K562 (cell line): ENCODE data around the gene PANK2. TPM values are rescaled to one million over a fixed set of nuclear protein-coding genes. Genes with fewer than 3 reads are reported as not detected.

Experiments
- EP300 ChIP-seq: IDR thresholded peaks from 2 replicates; pipeline ENCODE4 v1.6.1; 2012; ENCODE audit warnings: low read length, improper control_type of control experiment
- GABPA ChIP-seq: fragments of 200-800 bp; sonication (Bioruptor generic); conservative IDR thresholded peaks from 2 replicates; pipeline ENCODE4 v1.6.1; 2016; ENCODE audit warnings: low read depth, missing genetic modification characterization, missing compliant biosample characterization
- GATAD2A ChIP-seq: fragments of 450-650 bp; IDR thresholded peaks from 2 replicates; pipeline ENCODE4 v1.6.1; 2017
- HDAC8 ChIP-seq: fragments of 450-650 bp; IDR thresholded peaks from 2 replicates; pipeline ENCODE4 v1.6.1; 2016; ENCODE audit warnings: mild to moderate bottlenecking, missing genetic modification characterization, moderate library complexity, missing compliant biosample characterization
- HMG20B ChIP-seq: fragments of 250-450 bp; sonication (Bioruptor Pico); IDR thresholded peaks from 2 replicates; pipeline ENCODE4 v1.5.0; 2021; ENCODE audit warnings: mild to moderate bottlenecking
- IFI16 ChIP-seq: fragments of 250-450 bp; sonication (Bioruptor Pico); IDR thresholded peaks from 2 replicates; pipeline ENCODE4 v2.1.2; 2022; ENCODE audit warnings: mild to moderate bottlenecking, inconsistent platforms
- JUN ChIP-seq, 2 experiments: sonication (generic) in 1 of 2; formaldehyde crosslinking in 1 of 2; IDR thresholded peaks; 2 replicates each; pipeline versions ENCODE4 v1.6.1 to v1.8.0; 2012 to 2022; ENCODE audit warnings: borderline replicate concordance in 2 of 2, mild to moderate bottlenecking in 2 of 2, improper control_type of control experiment in 1 of 2, low read depth in 1 of 2, low read length in 1 of 2, missing genetic modification reagents in 1 of 2
- KLF6 ChIP-seq: fragments of 250-450 bp; sonication (Bioruptor Pico); IDR thresholded peaks from 2 replicates; pipeline ENCODE4 v1.4.0; 2020; ENCODE audit warnings: mild to moderate bottlenecking, moderate library complexity, borderline replicate concordance
- MIER1 ChIP-seq: fragments of 450-650 bp; IDR thresholded peaks from 2 replicates; pipeline ENCODE4 v1.6.1; 2016; ENCODE audit warnings: antibody characterized with exemption, mild to moderate bottlenecking, low read depth
- MYC ChIP-seq, 2 experiments: fragments of 250-450 bp in 1 of 2; sonication (Bioruptor Pico) in 1 of 2; IDR thresholded peaks; 2 replicates each; pipeline versions ENCODE4 v1.5.1 to v1.6.1; 2012 to 2021; ENCODE audit warnings: low read depth in 2 of 2, borderline replicate concordance in 1 of 2, improper control_type of control experiment in 1 of 2, low read length in 1 of 2, mild to moderate bottlenecking in 1 of 2, moderate library complexity in 1 of 2
- PHF21A ChIP-seq: fragments of 450-650 bp; IDR thresholded peaks from 2 replicates; pipeline ENCODE4 v1.6.1; 2017; ENCODE audit warnings: low read depth, borderline replicate concordance
- POLR2AphosphoS5 ChIP-seq: IDR thresholded peaks from 2 replicates; pipeline ENCODE4 v1.6.1; 2011; ENCODE audit warnings: mild to moderate bottlenecking, low read depth, low read length, moderate library complexity; ENCODE audit not compliant: control insufficient read depth, insufficient read depth
- TBL1XR1 ChIP-seq, 2 experiments: IDR thresholded peaks; 2 replicates each; pipeline ENCODE4 v1.6.1; 2012; ENCODE audit warnings: improper control_type of control experiment in 2 of 2, low read length in 2 of 2, mild to moderate bottlenecking in 1 of 2
- polyA plus RNA-seq, 8 experiments: library from polyadenylated mRNA; depleted of rRNA in 4 of 8; stranded (reverse) in 5 of 8; unstranded in 3 of 8; fragments of >200 nt; fragmentation: Nextera tagmentation in 2 of 8; fragmentation: Illumina TruSeq in 1 of 8; extraction: Ambion mirVana in 2 of 8; extraction: Trizol in 1 of 8; gene quantifications; 2 replicates each; pipeline versions ENCODE4 v1.2.1 to v1.2.3, GENCODE V29; 2011 to 2014; ENCODE audit warnings: inconsistent platforms in 1 of 8, missing spikeins in 1 of 8
- total RNA-seq, 7 experiments: library from RNA; depleted of rRNA in 6 of 7; stranded (reverse); fragments of >200 nt in 6 of 7; fragmentation: Illumina TruSeq in 2 of 7; extraction: Trizol in 2 of 7; gene quantifications; 2 replicates each; pipeline versions ENCODE4 v1.2.1 to v1.2.3, GENCODE V29; 2011 to 2021; ENCODE audit warnings: low replicate concordance in 1 of 7
- TF ChIP-seq, protein P1 (sequence below): fragments of 450-650 bp; IDR thresholded peaks from 2 replicates; pipeline ENCODE4 v1.7.0; 2016; ENCODE audit warnings: borderline replicate concordance
- TF ChIP-seq, protein P2 (sequence below), 3 experiments: fragments of 200-800 bp in 1 of 3; fragments of 250-450 bp in 1 of 3; fragments of 450-650 bp in 1 of 3; sonication (Bioruptor Pico) in 1 of 3; sonication (Bioruptor generic) in 1 of 3; formaldehyde crosslinking in 1 of 3; IDR thresholded peaks; 2 replicates each; pipeline versions ENCODE4 v1.6.1 to v1.8.0; 2016 to 2022; ENCODE audit warnings: mild to moderate bottlenecking in 2 of 3, missing genetic modification characterization in 2 of 3, missing compliant biosample characterization in 1 of 3, moderate library complexity in 1 of 3
- TF ChIP-seq, protein P3 (sequence below), 2 experiments: IDR thresholded peaks in 1 of 2; conservative IDR thresholded peaks in 1 of 2; 2 replicates each; pipeline ENCODE4 v1.6.1; 2016; ENCODE audit warnings: low read depth in 2 of 2, mild to moderate bottlenecking in 1 of 2, missing compliant biosample characterization in 1 of 2, missing genetic modification characterization in 1 of 2, moderate library complexity in 1 of 2
- TF ChIP-seq, protein P4 (sequence below): IDR thresholded peaks from 2 replicates; pipeline ENCODE4 v1.6.1; 2014; ENCODE audit warnings: antibody characterized with exemption

Gene PANK2
- total and polyA plus RNA-seq, 9 of the 15 experiments (the other 6 are each of a cell fraction or from before 2014, with no cell fraction given), result 14.9 to 43.5 (median 31.4) TPM

DNA sequence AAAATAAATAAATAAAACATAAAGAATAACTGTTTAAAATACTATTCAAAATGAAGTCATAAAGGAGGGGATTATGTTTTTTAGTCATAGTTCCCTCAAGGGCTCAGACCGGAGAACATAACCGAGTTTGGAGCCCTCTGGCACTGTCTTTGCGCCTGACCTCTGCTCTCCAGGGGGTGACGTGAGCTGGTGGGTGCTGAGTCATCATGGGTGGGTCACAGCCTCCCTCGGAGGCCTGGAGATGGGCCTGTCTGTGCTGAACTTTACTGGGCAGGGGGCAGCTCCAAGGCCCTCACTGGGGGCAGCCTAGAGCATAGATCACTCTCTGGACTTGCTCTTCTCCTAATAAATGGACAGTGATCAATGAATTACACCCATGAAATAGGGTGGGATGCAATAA lies 45.7 kb upstream of the PANK2 start (continued):
- TF ChIP-seq IFI16 (no peak), PHF21A (no peak), TBL1XR1 (IDR thresholded peaks at IDR 0.05; ENCODE audit: low read length in 2 of 2) (no peak), HDAC8 (tag) (no peak), HMG20B (CRISPR knock-in tag) (no peak), JUN (IDR thresholded peaks at IDR 0.05; ENCODE audit: borderline replicate concordance, low read depth, low read length) (peak; percentile 84), JUN (CRISPR knock-in tag; IDR thresholded peaks at IDR 0.05; ENCODE audit: borderline replicate concordance) (no peak), MYC (IDR thresholded peaks at IDR 0.05; ENCODE audit: low read depth, low read length) (peak; percentile 12; the same call in 1 of the 2 replicates), MYC (CRISPR knock-in tag; IDR thresholded peaks at IDR 0.05; ENCODE audit: borderline replicate concordance, low read depth) (no peak), GABPA (no peak), EP300 (peak; percentile 27; the same call in 1 of the 2 replicates), MIER1 (no peak), GATAD2A (0 out of 2 replicates have a peak, but pooled peaks have one; percentile 27), POLR2AphosphoS5 (no peak), KLF6 (no peak)
- TF ChIP-seq, protein P1, sequence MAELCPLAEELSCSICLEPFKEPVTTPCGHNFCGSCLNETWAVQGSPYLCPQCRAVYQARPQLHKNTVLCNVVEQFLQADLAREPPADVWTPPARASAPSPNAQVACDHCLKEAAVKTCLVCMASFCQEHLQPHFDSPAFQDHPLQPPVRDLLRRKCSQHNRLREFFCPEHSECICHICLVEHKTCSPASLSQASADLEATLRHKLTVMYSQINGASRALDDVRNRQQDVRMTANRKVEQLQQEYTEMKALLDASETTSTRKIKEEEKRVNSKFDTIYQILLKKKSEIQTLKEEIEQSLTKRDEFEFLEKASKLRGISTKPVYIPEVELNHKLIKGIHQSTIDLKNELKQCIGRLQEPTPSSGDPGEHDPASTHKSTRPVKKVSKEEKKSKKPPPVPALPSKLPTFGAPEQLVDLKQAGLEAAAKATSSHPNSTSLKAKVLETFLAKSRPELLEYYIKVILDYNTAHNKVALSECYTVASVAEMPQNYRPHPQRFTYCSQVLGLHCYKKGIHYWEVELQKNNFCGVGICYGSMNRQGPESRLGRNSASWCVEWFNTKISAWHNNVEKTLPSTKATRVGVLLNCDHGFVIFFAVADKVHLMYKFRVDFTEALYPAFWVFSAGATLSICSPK, result no peak
- TF ChIP-seq, protein P2, sequence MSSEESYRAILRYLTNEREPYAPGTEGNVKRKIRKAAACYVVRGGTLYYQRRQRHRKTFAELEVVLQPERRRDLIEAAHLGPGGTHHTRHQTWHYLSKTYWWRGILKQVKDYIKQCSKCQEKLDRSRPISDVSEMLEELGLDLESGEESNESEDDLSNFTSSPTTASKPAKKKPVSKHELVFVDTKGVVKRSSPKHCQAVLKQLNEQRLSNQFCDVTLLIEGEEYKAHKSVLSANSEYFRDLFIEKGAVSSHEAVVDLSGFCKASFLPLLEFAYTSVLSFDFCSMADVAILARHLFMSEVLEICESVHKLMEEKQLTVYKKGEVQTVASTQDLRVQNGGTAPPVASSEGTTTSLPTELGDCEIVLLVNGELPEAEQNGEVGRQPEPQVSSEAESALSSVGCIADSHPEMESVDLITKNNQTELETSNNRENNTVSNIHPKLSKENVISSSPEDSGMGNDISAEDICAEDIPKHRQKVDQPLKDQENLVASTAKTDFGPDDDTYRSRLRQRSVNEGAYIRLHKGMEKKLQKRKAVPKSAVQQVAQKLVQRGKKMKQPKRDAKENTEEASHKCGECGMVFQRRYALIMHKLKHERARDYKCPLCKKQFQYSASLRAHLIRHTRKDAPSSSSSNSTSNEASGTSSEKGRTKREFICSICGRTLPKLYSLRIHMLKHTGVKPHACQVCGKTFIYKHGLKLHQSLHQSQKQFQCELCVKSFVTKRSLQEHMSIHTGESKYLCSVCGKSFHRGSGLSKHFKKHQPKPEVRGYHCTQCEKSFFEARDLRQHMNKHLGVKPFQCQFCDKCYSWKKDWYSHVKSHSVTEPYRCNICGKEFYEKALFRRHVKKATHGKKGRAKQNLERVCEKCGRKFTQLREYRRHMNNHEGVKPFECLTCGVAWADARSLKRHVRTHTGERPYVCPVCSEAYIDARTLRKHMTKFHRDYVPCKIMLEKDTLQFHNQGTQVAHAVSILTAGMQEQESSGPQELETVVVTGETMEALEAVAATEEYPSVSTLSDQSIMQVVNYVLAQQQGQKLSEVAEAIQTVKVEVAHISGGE (CRISPR knock-in tag; IDR thresholded peaks at IDR 0.05), result no peak
- TF ChIP-seq, protein P3, sequence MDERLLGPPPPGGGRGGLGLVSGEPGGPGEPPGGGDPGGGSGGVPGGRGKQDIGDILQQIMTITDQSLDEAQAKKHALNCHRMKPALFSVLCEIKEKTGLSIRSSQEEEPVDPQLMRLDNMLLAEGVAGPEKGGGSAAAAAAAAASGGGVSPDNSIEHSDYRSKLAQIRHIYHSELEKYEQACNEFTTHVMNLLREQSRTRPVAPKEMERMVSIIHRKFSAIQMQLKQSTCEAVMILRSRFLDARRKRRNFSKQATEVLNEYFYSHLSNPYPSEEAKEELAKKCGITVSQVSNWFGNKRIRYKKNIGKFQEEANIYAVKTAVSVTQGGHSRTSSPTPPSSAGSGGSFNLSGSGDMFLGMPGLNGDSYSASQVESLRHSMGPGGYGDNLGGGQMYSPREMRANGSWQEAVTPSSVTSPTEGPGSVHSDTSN (CRISPR knock-in tag; IDR thresholded peaks at IDR 0.05; ENCODE audit: low read depth), result no peak
- TF ChIP-seq, protein P3 (tag; conservative IDR thresholded peaks at IDR 0.05; ENCODE audit: low read depth), result no peak
- TF ChIP-seq, protein P4, sequence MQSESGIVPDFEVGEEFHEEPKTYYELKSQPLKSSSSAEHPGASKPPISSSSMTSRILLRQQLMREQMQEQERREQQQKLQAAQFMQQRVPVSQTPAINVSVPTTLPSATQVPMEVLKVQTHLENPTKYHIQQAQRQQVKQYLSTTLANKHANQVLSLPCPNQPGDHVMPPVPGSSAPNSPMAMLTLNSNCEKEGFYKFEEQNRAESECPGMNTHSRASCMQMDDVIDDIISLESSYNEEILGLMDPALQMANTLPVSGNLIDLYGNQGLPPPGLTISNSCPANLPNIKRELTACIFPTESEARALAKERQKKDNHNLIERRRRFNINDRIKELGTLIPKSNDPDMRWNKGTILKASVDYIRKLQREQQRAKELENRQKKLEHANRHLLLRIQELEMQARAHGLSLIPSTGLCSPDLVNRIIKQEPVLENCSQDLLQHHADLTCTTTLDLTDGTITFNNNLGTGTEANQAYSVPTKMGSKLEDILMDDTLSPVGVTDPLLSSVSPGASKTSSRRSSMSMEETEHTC, result no peak
